WTC11 (cell line): ENCODE data around the gene POLR3A. TPM values are rescaled to one million over a fixed set of nuclear protein-coding genes. Genes with fewer than 3 reads are reported as not detected.

Source experiments
- ATAC-seq: fragments of 200-7000 bp; cut with Tn5 transposase; 2 replicates; pipeline ENCODE4 v1.10.0; 2021; ENCODE audit warnings: mild to moderate bottlenecking, moderate library complexity
- CTCF ChIA-PET: fragments of 300-600 bp; sonication (Branson Sonifier 250); formaldehyde crosslinking; loops from one replicate; lab custom pipeline; 2021; ENCODE audit warnings: antibody characterized with exemption; lab: Charles Lee
- POLR2A ChIA-PET: fragments of 350-600 bp; sonication (Branson Sonifier 250); formaldehyde crosslinking; loops from one replicate; lab custom pipeline; 2021; ENCODE audit warnings: antibody characterized with exemption; lab: Charles Lee
- DNase-seq: peaks from one replicate; pipeline ENCODE4 v3.0.0; 2021; ENCODE audit warnings: low spot score
- H3K27ac Mint-ChIP-seq: 2 replicates; pipeline ENCODE4 v1.8.0; 2021; ENCODE audit warnings: mixed read lengths
- H3K27me3 Mint-ChIP-seq: 2 replicates; pipeline ENCODE4 v1.8.0; 2021; ENCODE audit warnings: low read depth, mild to moderate bottlenecking, moderate library complexity, mixed read lengths
- H3K36me3 Mint-ChIP-seq: 2 replicates; pipeline ENCODE4 v1.8.0; 2021; ENCODE audit warnings: mixed read lengths
- H3K4me1 Mint-ChIP-seq: 2 replicates; pipeline ENCODE4 v1.8.0; 2022; ENCODE audit warnings: mixed read lengths
- H3K4me3 Mint-ChIP-seq: 2 replicates; pipeline ENCODE4 v1.8.0; 2021; ENCODE audit warnings: mild to moderate bottlenecking, moderate library complexity, mixed read lengths
- H3K9me3 Mint-ChIP-seq: 2 replicates; pipeline ENCODE4 v1.8.0; 2021; ENCODE audit warnings: mixed read lengths
- ERG ChIP-seq: fragments of 250-450 bp; sonication (Bioruptor Pico); IDR thresholded peaks from 2 replicates; pipeline ENCODE4 v1.8.0; 2021; ENCODE audit warnings: mild to moderate bottlenecking
- ETV6 ChIP-seq: sonication (generic); formaldehyde crosslinking; IDR thresholded peaks from 2 replicates; pipeline ENCODE4 v1.8.1; 2022; ENCODE audit warnings: mild to moderate bottlenecking, missing genetic modification reagents
- FOXP1 ChIP-seq: sonication (generic); formaldehyde crosslinking; IDR thresholded peaks from 2 replicates; pipeline ENCODE4 v1.8.0; 2022; ENCODE audit warnings: missing genetic modification reagents, mild to moderate bottlenecking, moderate library complexity, borderline replicate concordance
- HMGXB4 ChIP-seq: sonication (generic); formaldehyde crosslinking; IDR thresholded peaks from 2 replicates; pipeline ENCODE4 v1.8.1; 2023; ENCODE audit warnings: mild to moderate bottlenecking, moderate library complexity, missing genetic modification reagents
- MAX ChIP-seq: sonication (generic); formaldehyde crosslinking; IDR thresholded peaks from 2 replicates; pipeline ENCODE4 v1.8.0; 2022; ENCODE audit warnings: mild to moderate bottlenecking, missing genetic modification reagents
- MYBL2 ChIP-seq: sonication (generic); formaldehyde crosslinking; IDR thresholded peaks from 2 replicates; pipeline ENCODE4 v1.8.1; 2023; ENCODE audit warnings: mild to moderate bottlenecking, moderate library complexity, missing genetic modification reagents
- NFATC4 ChIP-seq: fragments of 250-450 bp; sonication (Bioruptor Pico); IDR thresholded peaks from 2 replicates; pipeline ENCODE4 v1.9.0; 2021; ENCODE audit warnings: mild to moderate bottlenecking
- PRRX2 ChIP-seq: fragments of 250-450 bp; sonication (Bioruptor Pico); IDR thresholded peaks from 2 replicates; pipeline ENCODE4 v1.8.0; 2021; ENCODE audit warnings: mild to moderate bottlenecking
- SMAD3 ChIP-seq: sonication (generic); formaldehyde crosslinking; IDR thresholded peaks from 2 replicates; pipeline ENCODE4 v1.8.0; 2022; ENCODE audit warnings: missing genetic modification reagents, mild to moderate bottlenecking, borderline replicate concordance
- TCF7 ChIP-seq: sonication (generic); formaldehyde crosslinking; IDR thresholded peaks from 2 replicates; pipeline ENCODE4 v1.8.0; 2022; ENCODE audit warnings: mild to moderate bottlenecking, low read depth, missing genetic modification reagents, moderate library complexity
- TEAD1 ChIP-seq: sonication (generic); formaldehyde crosslinking; IDR thresholded peaks from 2 replicates; pipeline ENCODE4 v1.8.0; 2022; ENCODE audit warnings: mild to moderate bottlenecking, missing genetic modification reagents
- TEAD4 ChIP-seq: sonication (generic); formaldehyde crosslinking; IDR thresholded peaks from 2 replicates; pipeline ENCODE4 v1.8.0; 2022; ENCODE audit warnings: mild to moderate bottlenecking, missing genetic modification reagents
- USF1 ChIP-seq: sonication (generic); formaldehyde crosslinking; IDR thresholded peaks from 2 replicates; pipeline ENCODE4 v1.8.0; 2022; ENCODE audit warnings: mild to moderate bottlenecking, missing genetic modification reagents
- USF2 ChIP-seq: sonication (generic); formaldehyde crosslinking; IDR thresholded peaks from 2 replicates; pipeline ENCODE4 v1.8.1; 2023; ENCODE audit warnings: mild to moderate bottlenecking, missing genetic modification reagents, moderate library complexity
- ZMAT4 ChIP-seq: fragments of 250-450 bp; sonication (Bioruptor Pico); IDR thresholded peaks from 2 replicates; pipeline ENCODE4 v1.9.0; 2021; ENCODE audit warnings: mild to moderate bottlenecking
- ZNF138 ChIP-seq: sonication (generic); formaldehyde crosslinking; conservative IDR thresholded peaks from 2 replicates; pipeline ENCODE4 v1.8.1; 2022; ENCODE audit warnings: mild to moderate bottlenecking, moderate library complexity, missing genetic modification reagents
- ZNF232 ChIP-seq: sonication (generic); formaldehyde crosslinking; IDR thresholded peaks from 2 replicates; pipeline ENCODE4 v1.8.0; 2022; ENCODE audit warnings: mild to moderate bottlenecking, missing genetic modification reagents
- ZNF532 ChIP-seq: fragments of 250-450 bp; sonication (Bioruptor Pico); IDR thresholded peaks from 2 replicates; pipeline ENCODE4 v1.9.0; 2021; ENCODE audit warnings: mild to moderate bottlenecking, borderline replicate concordance
- total RNA-seq: library from RNA; stranded (reverse); gene quantifications from 3 replicates; pipeline ENCODE4 v1.2.3, GENCODE V29; 2021

The POLR3A gene
- total RNA-seq, 1 experiment from 2014 or later = 32.2 TPM

- TF ChIP-seq FOXP1 (CRISPR knock-in tag) (no peak), ETV6 (CRISPR knock-in tag) (peak; percentile 34; the same call in 1 of the 2 replicates), USF1 (peak; percentile 9; the same call in 1 of the 2 replicates), TEAD1 (CRISPR knock-in tag) (peak; percentile 71; the same call in 1 of the 2 replicates), MAX (CRISPR knock-in tag) (no peak), HMGXB4 (CRISPR knock-in tag) (no peak), ZMAT4 (CRISPR knock-in tag) (0 out of 2 replicates have a peak, but pooled peaks have one; percentile 14), TEAD4 (CRISPR knock-in tag) (no peak), ZNF232 (no peak), ZNF138 (CRISPR knock-in tag) (no peak), MYBL2 (CRISPR knock-in tag) (no peak), TCF7 (CRISPR knock-in tag) (no peak), USF2 (CRISPR knock-in tag) (no peak), NFATC4 (CRISPR knock-in tag) (no peak), SMAD3 (0 out of 2 replicates have a peak, but pooled peaks have one; percentile 65), ERG (CRISPR knock-in tag) (no peak)
- TF ChIP-seq, all 79 proteins: peak for 7
Measured at GRCh38 chr10:78039743-78040142, 10.4 kb upstream of the POLR3A start (continued).

- ATAC-seq = peak; percentile 16
- Mint-ChIP-seq H3K9me3 (no peaks in the 10 kb centered on the region), H3K4me3 (peak overlapping the region; percentile 86), H3K27me3 (no peaks in the 10 kb centered on the region), H3K36me3 (peaks cover 91% of the 10 kb centered on the region), H3K27ac (peak overlapping the region; percentile 25)
- CTCF ChIA-PET = interaction anchor here (2.5 kb wide), 1 partner anchor 9 kb away, joined by 7 read pairs; the partner anchor contains the start of gene POLR3A
- TF ChIP-seq HMGXB4 (CRISPR knock-in tag) (no peak), PRRX2 (CRISPR knock-in tag) (no peak), ZNF532 (CRISPR knock-in tag) (0 out of 2 replicates have a peak, but pooled peaks have one; percentile 8)
- TF ChIP-seq, all 79 proteins: peak for 1
- no peak for DNase-seq
- POLR2A ChIA-PET = no interaction called here
- H3K4me1 Mint-ChIP-seq = peaks cover 89% of the 10 kb centered on the region
Measured at GRCh38 chr10:78038791-78039547, 9.7 kb upstream of the POLR3A start.
